ENCODE measurements around the gene PPP1R3F. TPM values are rescaled to one million over a fixed set of nuclear protein-coding genes. Genes with fewer than 3 reads are reported as not detected.

Gene PPP1R3F
- total RNA-seq, 1 experiment from 2014 or later, result 1.6 TPM

- POLR2A ChIA-PET, result no interaction called here
- no peak for ATAC-seq
- Histone ChIP-seq H3K27me3 (ENCODE audit: insufficient read depth, low read length) (0 out of 2 replicates have a peak, but pooled peaks cover 3% of the 10 kb centered on the region), H3K27ac (ENCODE audit: low read depth, low read length) (no peak overlapping the region), H3K9me3 (ENCODE audit: control insufficient read depth in 1 of 2, insufficient read depth in 1 of 2, low read depth in 1 of 2, low read length in 2 of 2) (no peaks in the 10 kb centered on the region), H3K4me1 (ENCODE audit: control insufficient read depth in 1 of 2, insufficient read depth in 2 of 2, low read length in 2 of 2) (no peaks in the 10 kb centered on the region), H2AFZ (ENCODE audit: low read depth, low read length, poor library complexity, severe bottlenecking) (no peak overlapping the region), H3K4me2 (ENCODE audit: low read length) (no peak overlapping the region), H3K9me2 (ENCODE audit: insufficient read depth) (no peaks in the 10 kb centered on the region), H3K79me2 (ENCODE audit: insufficient read depth, low read length) (no peaks in the 10 kb centered on the region), H3K36me3 (ENCODE audit: control insufficient read depth in 1 of 2, insufficient read depth in 2 of 2, low read length in 2 of 2) (no peaks in the 10 kb centered on the region), H3K9ac (ENCODE audit: low read length) (no peak overlapping the region), H3K4me3 (replicated peaks in 1 of 2; ENCODE audit: low read depth in 1 of 2, low read length in 2 of 2) (no peak overlapping the region), H4K20me1 (ENCODE audit: insufficient read depth) (no peaks in the 10 kb centered on the region)
- no TSS peak for BruUV-seq (replicated peaks)
- TF ChIP-seq CBX3 (IDR thresholded peaks at IDR 0.05; ENCODE audit: low read depth) (no peak), CEBPB (IDR thresholded peaks at IDR 0.05; ENCODE audit: low read depth) (no peak), ZBTB33 (IDR thresholded peaks at IDR 0.05; ENCODE audit: extremely low read depth, insufficient replicate concordance, low read length) (no peak), FOSL1 (IDR thresholded peaks at IDR 0.05; ENCODE audit: low read depth) (no peak), POLR2AphosphoS5 (IDR thresholded peaks at IDR 0.05; ENCODE audit: low read depth, low read length) (no peak), SIN3A (IDR thresholded peaks at IDR 0.05; ENCODE audit: low read depth) (no peak), POLR2A (IDR thresholded peaks at IDR 0.05; ENCODE audit: borderline replicate concordance, extremely low read depth, insufficient read depth, insufficient read length) (no peak), EZH2phosphoT487 (IDR thresholded peaks at IDR 0.05; ENCODE audit: borderline replicate concordance) (no peak), REST (IDR thresholded peaks at IDR 0.05; ENCODE audit: low read depth) (no peak), SP1 (IDR thresholded peaks at IDR 0.05; ENCODE audit: low read depth) (no peak), ELF1 (IDR thresholded peaks at IDR 0.05; ENCODE audit: borderline replicate concordance, low read depth) (no peak), RAD21 (IDR thresholded peaks at IDR 0.05; ENCODE audit: low read depth) (no peak), YY1 (IDR thresholded peaks at IDR 0.05; ENCODE audit: extremely low read depth, insufficient replicate concordance, low read depth, low read length) (no peak), ZFX (IDR thresholded peaks at IDR 0.05) (no peak), ATF3 (IDR thresholded peaks at IDR 0.05) (no peak), EGR1 (IDR thresholded peaks at IDR 0.05; ENCODE audit: low read depth) (no peak), CTCF (IDR thresholded peaks at IDR 0.05 in 2 of 3, conservative IDR thresholded peaks at IDR 0.05 in 1 of 3; ENCODE audit: borderline replicate concordance in 1 of 3, insufficient read depth in 1 of 3, low read depth in 2 of 3, low read length in 2 of 3) (no peak)
- intact Hi-C loops (cut with micrococcal nuclease), result no loop called here
- RAD21 ChIA-PET (ENCODE audit: low non-redundant PET in 1 of 2, low total read pairs in 2 of 2, uncharacterized antibody in 2 of 2, unreplicated experiment in 2 of 2), result no interaction called here
- no peak for DNase-seq (ENCODE audit: low read depth, low spot score)
- CTCF ChIA-PET, result no interaction called here
Measured at GRCh38 chrX:49300703-49301102, 31.1 kb downstream of the PPP1R3F start.

Measured in HCT116 (cell line).